Naive B cell (primary cell): ENCODE results near the gene SDSL. TPM values are rescaled to one million over a fixed set of nuclear protein-coding genes. Genes with fewer than 3 reads are reported as not detected.

Source experiments
- ATAC-seq, 2 donors: fragments of 150-1000 bp; cut with Tn5 transposase; 2 replicates each; pipeline ENCODE4 v1.10.0; 2021; ENCODE audit warnings: low read depth in 2 of 2, mild to moderate bottlenecking in 2 of 2, moderate library complexity in 2 of 2
- DNase-seq: peaks from one replicate; pipeline ENCODE4 v3.0.0; 2022
- H3K27ac Mint-ChIP-seq, 6 donors: one replicate each; pipeline ENCODE4 v1.8.0; 2020 to 2022; ENCODE audit warnings: mild to moderate bottlenecking in 6 of 6, mixed read lengths in 6 of 6, moderate library complexity in 5 of 6, inconsistent platforms in 2 of 6
- H3K27me3 Mint-ChIP-seq, 3 donors: one replicate each; pipeline ENCODE4 v1.8.0; 2021 to 2022; ENCODE audit warnings: mixed read lengths in 3 of 3, mild to moderate bottlenecking in 1 of 3
- H3K36me3 Mint-ChIP-seq, 2 donors: one replicate each; pipeline ENCODE4 v1.8.0; 2020 to 2022; ENCODE audit warnings: mixed read lengths in 2 of 2, inconsistent platforms in 1 of 2, mild to moderate bottlenecking in 1 of 2
- H3K4me1 Mint-ChIP-seq, 3 donors: one replicate each; pipeline ENCODE4 v1.8.0; 2020 to 2022; ENCODE audit warnings: mixed read lengths in 3 of 3, inconsistent platforms in 1 of 3, mild to moderate bottlenecking in 1 of 3, moderate library complexity in 1 of 3
- H3K4me3 Mint-ChIP-seq, 8 donors: one replicate each; pipeline ENCODE4 v1.8.0; 2020 to 2022; ENCODE audit warnings: mild to moderate bottlenecking in 8 of 8, mixed read lengths in 8 of 8, moderate library complexity in 8 of 8, inconsistent platforms in 2 of 8
- H3K9me3 Mint-ChIP-seq, 7 donors: one replicate each; pipeline ENCODE4 v1.8.0; 2020 to 2022; ENCODE audit warnings: mixed read lengths in 7 of 7, mild to moderate bottlenecking in 5 of 7, inconsistent platforms in 2 of 7, moderate library complexity in 1 of 7
- polyA plus RNA-seq, 6 donors: library from polyadenylated mRNA; unstranded; fragments of 300-500 nt; fragmentation: Illumina TruSeq; gene quantifications; one replicate each; pipeline ENCODE4 v1.2.3, GENCODE V29; 2021; ENCODE audit warnings: low read depth in 6 of 6

Gene SDSL
- polyA plus RNA-seq, 6 donors from 2014 or later, result 0.27 to 0.68 TPM; not detected in 4

- ATAC-seq (no peak), DNase-seq (no peak)
- H3K27me3 Mint-ChIP-seq, result no peaks in the 10 kb centered on the region
- H3K9me3 Mint-ChIP-seq, result peaks cover 0 to 2% (median 0%) of the 10 kb centered on the region in 7 donors
- no peak overlapping the region for H3K4me3 Mint-ChIP-seq
- no peak overlapping the region for H3K27ac Mint-ChIP-seq
- peaks cover 0 to 7% of the 10 kb centered on the region in 2 donors for H3K36me3 Mint-ChIP-seq
- no peaks in the 10 kb centered on the region for H3K4me1 Mint-ChIP-seq
Observed at GRCh38 chr12:113390064-113391043, 31.8 kb upstream of the SDSL start.

- Mint-ChIP-seq H3K9me3 (peaks cover 0 to 7% (median 1%) of the 10 kb centered on the region in 7 donors), H3K4me1 (no peaks in the 10 kb centered on the region), H3K27ac (no peak overlapping the region), H3K27me3 (no peaks in the 10 kb centered on the region), H3K36me3 (peaks cover 0 to 7% of the 10 kb centered on the region in 2 donors), H3K4me3 (no peak overlapping the region)
- ATAC-seq (no peak), DNase-seq (no peak)
Observed at GRCh38 chr12:113391145-113391544, 31.0 kb upstream of the SDSL start.

GRCh38 chr12:113391650-113392337, 30.4 kb upstream of the SDSL start:
- Mint-ChIP-seq H3K9me3 (peaks cover 0 to 7% (median 2%) of the 10 kb centered on the region in 7 donors), H3K36me3 (peaks cover 0 to 7% of the 10 kb centered on the region in 2 donors), H3K27me3 (no peaks in the 10 kb centered on the region), H3K4me1 (no peaks in the 10 kb centered on the region), H3K27ac (no peak overlapping the region), H3K4me3 (no peak overlapping the region)
- DNase-seq, result no peak
- ATAC-seq, result no peak

GRCh38 chr12:113392520-113392919, 29.7 kb upstream of the SDSL start:
- ATAC-seq, result no peak
- Mint-ChIP-seq H3K9me3 (peaks cover 0 to 7% (median 2%) of the 10 kb centered on the region in 7 donors), H3K27ac (no peak overlapping the region), H3K4me3 (no peak overlapping the region), H3K4me1 (peaks cover 0 to under 1% (median 0%) of the 10 kb centered on the region in 3 donors), H3K36me3 (peaks cover 0 to 4% of the 10 kb centered on the region in 2 donors), H3K27me3 (peaks cover 0 to 4% (median 3%) of the 10 kb centered on the region in 3 donors)
- no peak for DNase-seq

- Mint-ChIP-seq H3K36me3 (no peaks in the 10 kb centered on the region), H3K27ac (no peak overlapping the region), H3K9me3 (peaks cover 0 to 7% (median 2%) of the 10 kb centered on the region in 7 donors), H3K27me3 (peaks cover 0 to 9% (median 9%) of the 10 kb centered on the region in 3 donors), H3K4me3 (no peak overlapping the region), H3K4me1 (peaks cover 0 to 5% (median 0%) of the 10 kb centered on the region in 3 donors)
- DNase-seq (no peak), ATAC-seq (no peak)
Observed at GRCh38 chr12:113392988-113393579, 29.1 kb upstream of the SDSL start.

- Mint-ChIP-seq H3K36me3 (no peaks in the 10 kb centered on the region), H3K9me3 (peaks cover 0 to 7% (median 2%) of the 10 kb centered on the region in 7 donors), H3K27me3 (peaks cover 0 to 15% (median 10%) of the 10 kb centered on the region in 3 donors), H3K27ac (no peak overlapping the region), H3K4me3 (no peak overlapping the region), H3K4me1 (peaks cover 0 to 5% (median 0%) of the 10 kb centered on the region in 3 donors)
- ATAC-seq (no peak), DNase-seq (no peak)
Observed at GRCh38 chr12:113393749-113394148, 28.4 kb upstream of the SDSL start.

- Mint-ChIP-seq H3K27me3 (peaks cover 0 to 23% (median 11%) of the 10 kb centered on the region in 3 donors), H3K27ac (no peak overlapping the region), H3K36me3 (no peaks in the 10 kb centered on the region), H3K4me1 (peaks cover 0 to 5% (median 0%) of the 10 kb centered on the region in 3 donors), H3K4me3 (no peak overlapping the region), H3K9me3 (peaks cover 0 to 7% (median 2%) of the 10 kb centered on the region in 7 donors)
- ATAC-seq (no peak), DNase-seq (no peak)
Observed at GRCh38 chr12:113395119-113395518, 27.1 kb upstream of the SDSL start.

- Mint-ChIP-seq H3K9me3 (peaks cover 0 to 7% (median 2%) of the 10 kb centered on the region in 7 donors), H3K27ac (no peak overlapping the region), H3K27me3 (peaks cover 5 to 30% (median 18%) of the 10 kb centered on the region in 3 donors), H3K4me1 (peaks cover 0 to 11% (median 0%) of the 10 kb centered on the region in 3 donors), H3K36me3 (no peaks in the 10 kb centered on the region), H3K4me3 (no peak overlapping the region)
- ATAC-seq (no peak), DNase-seq (no peak)
Observed at GRCh38 chr12:113396200-113396599, 26.0 kb upstream of the SDSL start.

- H3K27me3 Mint-ChIP-seq, result peaks cover 5 to 33% (median 18%) of the 10 kb centered on the region in 3 donors
- no peak for ATAC-seq
- H3K9me3 Mint-ChIP-seq, result peaks cover 0 to 7% (median 2%) of the 10 kb centered on the region in 7 donors
- no peak overlapping the region for H3K4me3 Mint-ChIP-seq
- peak overlapping the region in 1 of 6 donors; percentile 82 for H3K27ac Mint-ChIP-seq
- DNase-seq, result no peak
- peaks cover 0 to 11% (median 0%) of the 10 kb centered on the region in 3 donors for H3K4me1 Mint-ChIP-seq
- no peaks in the 10 kb centered on the region for H3K36me3 Mint-ChIP-seq
Observed at GRCh38 chr12:113396828-113397496, 25.2 kb upstream of the SDSL start.

- DNase-seq, result no peak
- Mint-ChIP-seq H3K27me3 (peaks cover 5 to 40% (median 18%) of the 10 kb centered on the region in 3 donors), H3K4me1 (peaks cover 0 to 11% (median 0%) of the 10 kb centered on the region in 3 donors), H3K36me3 (no peaks in the 10 kb centered on the region), H3K9me3 (peaks cover 0 to 7% (median 2%) of the 10 kb centered on the region in 7 donors), H3K4me3 (no peak overlapping the region), H3K27ac (peak overlapping the region in 2 of 6 donors; percentile 29 to 82)
- no peak for ATAC-seq
Observed at GRCh38 chr12:113397497-113398197, 24.5 kb upstream of the SDSL start.

- Mint-ChIP-seq H3K4me1 (peaks cover 0 to 11% (median 0%) of the 10 kb centered on the region in 3 donors), H3K27ac (no peak overlapping the region), H3K4me3 (no peak overlapping the region), H3K27me3 (peaks cover 5 to 41% (median 18%) of the 10 kb centered on the region in 3 donors), H3K36me3 (no peaks in the 10 kb centered on the region), H3K9me3 (peaks cover 0 to 7% (median 2%) of the 10 kb centered on the region in 7 donors)
- ATAC-seq (no peak), DNase-seq (no peak)
Observed at GRCh38 chr12:113398346-113399290, 23.6 kb upstream of the SDSL start.
